WTC11 (cell line): Measurements from ENCODE around the gene ANTXRL. TPM values are rescaled to one million over a fixed set of nuclear protein-coding genes. Genes with fewer than 3 reads are reported as not detected.

Source experiments
- ATAC-seq: fragments of 200-7000 bp; cut with Tn5 transposase; 2 replicates; pipeline ENCODE4 v1.10.0; 2021; ENCODE audit warnings: mild to moderate bottlenecking, moderate library complexity
- CTCF ChIA-PET: fragments of 300-600 bp; sonication (Branson Sonifier 250); formaldehyde crosslinking; loops from one replicate; lab custom pipeline; 2021; ENCODE audit warnings: antibody characterized with exemption; lab: Charles Lee
- POLR2A ChIA-PET: fragments of 350-600 bp; sonication (Branson Sonifier 250); formaldehyde crosslinking; loops from one replicate; lab custom pipeline; 2021; ENCODE audit warnings: antibody characterized with exemption; lab: Charles Lee
- DNase-seq: peaks from one replicate; pipeline ENCODE4 v3.0.0; 2021; ENCODE audit warnings: low spot score
- H3K27ac Mint-ChIP-seq: 2 replicates; pipeline ENCODE4 v1.8.0; 2021; ENCODE audit warnings: mixed read lengths
- H3K27me3 Mint-ChIP-seq: 2 replicates; pipeline ENCODE4 v1.8.0; 2021; ENCODE audit warnings: low read depth, mild to moderate bottlenecking, moderate library complexity, mixed read lengths
- H3K36me3 Mint-ChIP-seq: 2 replicates; pipeline ENCODE4 v1.8.0; 2021; ENCODE audit warnings: mixed read lengths
- H3K4me1 Mint-ChIP-seq: 2 replicates; pipeline ENCODE4 v1.8.0; 2022; ENCODE audit warnings: mixed read lengths
- H3K4me3 Mint-ChIP-seq: 2 replicates; pipeline ENCODE4 v1.8.0; 2021; ENCODE audit warnings: mild to moderate bottlenecking, moderate library complexity, mixed read lengths
- H3K9me3 Mint-ChIP-seq: 2 replicates; pipeline ENCODE4 v1.8.0; 2021; ENCODE audit warnings: mixed read lengths
- GABPB1 ChIP-seq: sonication (generic); formaldehyde crosslinking; IDR thresholded peaks from 2 replicates; pipeline ENCODE4 v1.8.1; 2023; ENCODE audit warnings: mild to moderate bottlenecking, missing genetic modification reagents
- HMGA2 ChIP-seq: fragments of 250-450 bp; sonication (Bioruptor Pico); IDR thresholded peaks from 2 replicates; pipeline ENCODE4 v1.4.0; 2021; ENCODE audit warnings: mild to moderate bottlenecking, moderate library complexity
- MXD4 ChIP-seq: fragments of 250-450 bp; sonication (Bioruptor Pico); IDR thresholded peaks from 2 replicates; pipeline ENCODE4 v1.8.0; 2021; ENCODE audit warnings: mild to moderate bottlenecking, moderate library complexity, borderline replicate concordance
- RORB ChIP-seq: fragments of 250-450 bp; sonication (Bioruptor Pico); IDR thresholded peaks from 2 replicates; pipeline ENCODE4 v1.9.0; 2021; ENCODE audit warnings: mild to moderate bottlenecking
- TP53 ChIP-seq: sonication (generic); formaldehyde crosslinking; IDR thresholded peaks from 2 replicates; pipeline ENCODE4 v1.8.1; 2023; ENCODE audit warnings: mild to moderate bottlenecking, missing genetic modification reagents
- ZBTB21 ChIP-seq: sonication (generic); formaldehyde crosslinking; IDR thresholded peaks from 2 replicates; pipeline ENCODE4 v1.8.1; 2023; ENCODE audit warnings: mild to moderate bottlenecking, missing genetic modification reagents, borderline replicate concordance
- ZNF138 ChIP-seq: sonication (generic); formaldehyde crosslinking; conservative IDR thresholded peaks from 2 replicates; pipeline ENCODE4 v1.8.1; 2022; ENCODE audit warnings: mild to moderate bottlenecking, moderate library complexity, missing genetic modification reagents
- ZNF671 ChIP-seq: fragments of 250-450 bp; sonication (Bioruptor Pico); IDR thresholded peaks from 2 replicates; pipeline ENCODE4 v1.8.0; 2021; ENCODE audit warnings: mild to moderate bottlenecking
- total RNA-seq: library from RNA; stranded (reverse); gene quantifications from 3 replicates; pipeline ENCODE4 v1.2.3, GENCODE V29; 2021
- TF ChIP-seq, protein P1 (sequence below): fragments of 250-450 bp; sonication (Bioruptor Pico); IDR thresholded peaks from 2 replicates; pipeline ENCODE4 v1.9.0; 2021; ENCODE audit warnings: mild to moderate bottlenecking
- TF ChIP-seq, protein P2 (sequence below): sonication (generic); formaldehyde crosslinking; IDR thresholded peaks from 2 replicates; pipeline ENCODE4 v1.8.1; 2023; ENCODE audit warnings: mild to moderate bottlenecking, moderate library complexity, missing genetic modification reagents
- TF ChIP-seq, protein P3 (sequence below): sonication (generic); formaldehyde crosslinking; IDR thresholded peaks from 2 replicates; pipeline ENCODE4 v1.8.1; 2023; ENCODE audit warnings: mild to moderate bottlenecking, missing genetic modification reagents, borderline replicate concordance
- TF ChIP-seq, protein P4 (sequence below): fragments of 250-450 bp; sonication (Bioruptor Pico); IDR thresholded peaks from 2 replicates; pipeline ENCODE4 v1.9.0; 2021; ENCODE audit warnings: moderate library complexity, mild to moderate bottlenecking, inconsistent platforms, borderline replicate concordance
- TF ChIP-seq, protein P5 (sequence below): fragments of 250-450 bp; sonication (Bioruptor Pico); IDR thresholded peaks from 2 replicates; pipeline ENCODE4 v1.8.0; 2021; ENCODE audit warnings: mild to moderate bottlenecking
- TF ChIP-seq, protein P6 (sequence below): sonication (generic); formaldehyde crosslinking; IDR thresholded peaks from 2 replicates; pipeline ENCODE4 v1.8.0; 2022; ENCODE audit warnings: mild to moderate bottlenecking, missing genetic modification reagents

The ANTXRL gene
- total RNA-seq, 1 experiment from 2014 or later = not detected

DNA sequence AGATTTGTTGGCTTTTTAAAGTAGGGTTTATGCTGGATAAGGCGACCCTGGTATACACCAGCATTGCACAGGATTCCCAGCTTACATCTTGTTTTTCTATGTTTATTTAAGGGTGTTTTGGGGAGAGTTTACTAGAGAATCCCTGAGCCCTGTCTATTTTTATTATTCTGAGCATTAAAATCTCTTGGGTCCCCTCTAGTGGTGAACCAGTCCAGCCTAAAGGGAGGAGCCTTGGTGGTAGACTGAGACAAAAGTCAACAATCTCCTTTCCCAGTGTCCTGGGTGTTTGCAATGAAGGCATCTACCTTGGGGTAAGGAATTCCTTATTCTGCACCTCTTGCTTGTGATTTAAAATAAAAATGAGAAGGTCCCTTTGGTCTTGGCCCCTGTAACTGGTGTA is 38.2 kb downstream of the ANTXRL start (continued):
- TF ChIP-seq, protein P1, sequence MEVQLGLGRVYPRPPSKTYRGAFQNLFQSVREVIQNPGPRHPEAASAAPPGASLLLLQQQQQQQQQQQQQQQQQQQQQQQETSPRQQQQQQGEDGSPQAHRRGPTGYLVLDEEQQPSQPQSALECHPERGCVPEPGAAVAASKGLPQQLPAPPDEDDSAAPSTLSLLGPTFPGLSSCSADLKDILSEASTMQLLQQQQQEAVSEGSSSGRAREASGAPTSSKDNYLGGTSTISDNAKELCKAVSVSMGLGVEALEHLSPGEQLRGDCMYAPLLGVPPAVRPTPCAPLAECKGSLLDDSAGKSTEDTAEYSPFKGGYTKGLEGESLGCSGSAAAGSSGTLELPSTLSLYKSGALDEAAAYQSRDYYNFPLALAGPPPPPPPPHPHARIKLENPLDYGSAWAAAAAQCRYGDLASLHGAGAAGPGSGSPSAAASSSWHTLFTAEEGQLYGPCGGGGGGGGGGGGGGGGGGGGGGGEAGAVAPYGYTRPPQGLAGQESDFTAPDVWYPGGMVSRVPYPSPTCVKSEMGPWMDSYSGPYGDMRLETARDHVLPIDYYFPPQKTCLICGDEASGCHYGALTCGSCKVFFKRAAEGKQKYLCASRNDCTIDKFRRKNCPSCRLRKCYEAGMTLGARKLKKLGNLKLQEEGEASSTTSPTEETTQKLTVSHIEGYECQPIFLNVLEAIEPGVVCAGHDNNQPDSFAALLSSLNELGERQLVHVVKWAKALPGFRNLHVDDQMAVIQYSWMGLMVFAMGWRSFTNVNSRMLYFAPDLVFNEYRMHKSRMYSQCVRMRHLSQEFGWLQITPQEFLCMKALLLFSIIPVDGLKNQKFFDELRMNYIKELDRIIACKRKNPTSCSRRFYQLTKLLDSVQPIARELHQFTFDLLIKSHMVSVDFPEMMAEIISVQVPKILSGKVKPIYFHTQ (CRISPR knock-in tag) = no peak
- TF ChIP-seq ZNF671 (CRISPR knock-in tag) (no peak), ZBTB21 (CRISPR knock-in tag) (no peak)
- TF ChIP-seq, protein P2, sequence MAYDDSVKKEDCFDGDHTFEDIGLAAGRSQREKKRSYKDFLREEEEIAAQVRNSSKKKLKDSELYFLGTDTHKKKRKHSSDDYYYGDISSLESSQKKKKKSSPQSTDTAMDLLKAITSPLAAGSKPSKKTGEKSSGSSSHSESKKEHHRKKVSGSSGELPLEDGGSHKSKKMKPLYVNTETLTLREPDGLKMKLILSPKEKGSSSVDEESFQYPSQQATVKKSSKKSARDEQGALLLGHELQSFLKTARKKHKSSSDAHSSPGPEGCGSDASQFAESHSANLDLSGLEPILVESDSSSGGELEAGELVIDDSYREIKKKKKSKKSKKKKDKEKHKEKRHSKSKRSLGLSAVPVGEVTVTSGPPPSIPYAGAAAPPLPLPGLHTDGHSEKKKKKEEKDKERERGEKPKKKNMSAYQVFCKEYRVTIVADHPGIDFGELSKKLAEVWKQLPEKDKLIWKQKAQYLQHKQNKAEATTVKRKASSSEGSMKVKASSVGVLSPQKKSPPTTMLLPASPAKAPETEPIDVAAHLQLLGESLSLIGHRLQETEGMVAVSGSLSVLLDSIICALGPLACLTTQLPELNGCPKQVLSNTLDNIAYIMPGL (CRISPR knock-in tag) = no peak
- TF ChIP-seq, protein P3, sequence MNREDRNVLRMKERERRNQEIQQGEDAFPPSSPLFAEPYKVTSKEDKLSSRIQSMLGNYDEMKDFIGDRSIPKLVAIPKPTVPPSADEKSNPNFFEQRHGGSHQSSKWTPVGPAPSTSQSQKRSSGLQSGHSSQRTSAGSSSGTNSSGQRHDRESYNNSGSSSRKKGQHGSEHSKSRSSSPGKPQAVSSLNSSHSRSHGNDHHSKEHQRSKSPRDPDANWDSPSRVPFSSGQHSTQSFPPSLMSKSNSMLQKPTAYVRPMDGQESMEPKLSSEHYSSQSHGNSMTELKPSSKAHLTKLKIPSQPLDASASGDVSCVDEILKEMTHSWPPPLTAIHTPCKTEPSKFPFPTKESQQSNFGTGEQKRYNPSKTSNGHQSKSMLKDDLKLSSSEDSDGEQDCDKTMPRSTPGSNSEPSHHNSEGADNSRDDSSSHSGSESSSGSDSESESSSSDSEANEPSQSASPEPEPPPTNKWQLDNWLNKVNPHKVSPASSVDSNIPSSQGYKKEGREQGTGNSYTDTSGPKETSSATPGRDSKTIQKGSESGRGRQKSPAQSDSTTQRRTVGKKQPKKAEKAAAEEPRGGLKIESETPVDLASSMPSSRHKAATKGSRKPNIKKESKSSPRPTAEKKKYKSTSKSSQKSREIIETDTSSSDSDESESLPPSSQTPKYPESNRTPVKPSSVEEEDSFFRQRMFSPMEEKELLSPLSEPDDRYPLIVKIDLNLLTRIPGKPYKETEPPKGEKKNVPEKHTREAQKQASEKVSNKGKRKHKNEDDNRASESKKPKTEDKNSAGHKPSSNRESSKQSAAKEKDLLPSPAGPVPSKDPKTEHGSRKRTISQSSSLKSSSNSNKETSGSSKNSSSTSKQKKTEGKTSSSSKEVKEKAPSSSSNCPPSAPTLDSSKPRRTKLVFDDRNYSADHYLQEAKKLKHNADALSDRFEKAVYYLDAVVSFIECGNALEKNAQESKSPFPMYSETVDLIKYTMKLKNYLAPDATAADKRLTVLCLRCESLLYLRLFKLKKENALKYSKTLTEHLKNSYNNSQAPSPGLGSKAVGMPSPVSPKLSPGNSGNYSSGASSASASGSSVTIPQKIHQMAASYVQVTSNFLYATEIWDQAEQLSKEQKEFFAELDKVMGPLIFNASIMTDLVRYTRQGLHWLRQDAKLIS (CRISPR knock-in tag) = no peak
- TF ChIP-seq, all 79 proteins: peak for 0

DNA sequence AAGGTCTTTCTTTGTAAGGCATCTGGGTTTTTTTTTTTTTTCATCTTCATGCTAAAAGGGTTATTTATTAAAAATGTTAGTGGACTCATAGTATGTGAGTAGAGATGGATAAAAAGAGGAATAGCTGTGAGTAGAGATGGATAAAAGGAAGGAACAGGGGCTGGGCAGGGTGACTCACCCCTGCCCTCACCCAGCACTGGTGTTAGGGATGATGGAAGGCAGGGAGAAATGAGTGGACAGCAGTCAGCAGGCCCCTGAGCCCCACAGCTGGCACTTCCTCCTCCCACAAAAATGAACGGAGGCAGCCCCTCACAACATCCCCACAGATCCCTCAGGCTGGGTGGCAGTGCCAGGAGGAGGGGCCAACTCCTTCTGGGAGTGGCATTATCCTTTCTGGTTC is 39.3 kb downstream of the ANTXRL start:
- ChIA-PET CTCF (no interaction called here), POLR2A (no interaction called here)
- peaks cover 15% of the 10 kb centered on the region for H3K4me1 Mint-ChIP-seq
- DNase-seq = no peak
- H3K4me3 Mint-ChIP-seq = no peak overlapping the region
- no peak overlapping the region for H3K27ac Mint-ChIP-seq
- H3K36me3 Mint-ChIP-seq = no peaks in the 10 kb centered on the region
- TF ChIP-seq HMGA2 (CRISPR knock-in tag) (no peak), MXD4 (CRISPR knock-in tag) (no peak), GABPB1 (CRISPR knock-in tag) (no peak), RORB (no peak), TP53 (CRISPR knock-in tag) (no peak), ZNF138 (CRISPR knock-in tag) (no peak)
- TF ChIP-seq, protein P4, sequence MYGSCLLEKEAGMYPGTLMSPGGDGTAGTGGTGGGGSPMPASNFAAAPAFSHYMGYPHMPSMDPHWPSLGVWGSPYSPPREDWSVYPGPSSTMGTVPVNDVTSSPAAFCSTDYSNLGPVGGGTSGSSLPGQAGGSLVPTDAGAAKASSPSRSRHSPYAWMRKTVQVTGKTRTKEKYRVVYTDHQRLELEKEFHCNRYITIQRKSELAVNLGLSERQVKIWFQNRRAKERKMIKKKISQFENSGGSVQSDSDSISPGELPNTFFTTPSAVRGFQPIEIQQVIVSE (CRISPR knock-in tag) = no peak
- TF ChIP-seq, protein P5, sequence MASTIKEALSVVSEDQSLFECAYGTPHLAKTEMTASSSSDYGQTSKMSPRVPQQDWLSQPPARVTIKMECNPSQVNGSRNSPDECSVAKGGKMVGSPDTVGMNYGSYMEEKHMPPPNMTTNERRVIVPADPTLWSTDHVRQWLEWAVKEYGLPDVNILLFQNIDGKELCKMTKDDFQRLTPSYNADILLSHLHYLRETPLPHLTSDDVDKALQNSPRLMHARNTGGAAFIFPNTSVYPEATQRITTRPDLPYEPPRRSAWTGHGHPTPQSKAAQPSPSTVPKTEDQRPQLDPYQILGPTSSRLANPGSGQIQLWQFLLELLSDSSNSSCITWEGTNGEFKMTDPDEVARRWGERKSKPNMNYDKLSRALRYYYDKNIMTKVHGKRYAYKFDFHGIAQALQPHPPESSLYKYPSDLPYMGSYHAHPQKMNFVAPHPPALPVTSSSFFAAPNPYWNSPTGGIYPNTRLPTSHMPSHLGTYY (CRISPR knock-in tag) = no peak
- TF ChIP-seq, protein P6, sequence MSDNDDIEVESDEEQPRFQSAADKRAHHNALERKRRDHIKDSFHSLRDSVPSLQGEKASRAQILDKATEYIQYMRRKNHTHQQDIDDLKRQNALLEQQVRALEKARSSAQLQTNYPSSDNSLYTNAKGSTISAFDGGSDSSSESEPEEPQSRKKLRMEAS (CRISPR knock-in tag) = no peak
- ATAC-seq = no peak
- no peaks in the 10 kb centered on the region; the same call in 1 of the 2 replicates for H3K27me3 Mint-ChIP-seq
- no peaks in the 10 kb centered on the region for H3K9me3 Mint-ChIP-seq
